Neural cell (in vitro differentiated cells): Measurements from ENCODE around the gene ZZZ3. TPM values are rescaled to one million over a fixed set of nuclear protein-coding genes. Genes with fewer than 3 reads are reported as not detected.

Experiments
- H2AFZ ChIP-seq: fragments of 200-600, 300-800 bp; sonication (generic), shearing (Covaris generic); 2 replicates; pipeline ENCODE4 v1.6.0; 2014; ENCODE audit warnings: low read depth, mild to moderate bottlenecking, antibody characterized with exemption, low read length, moderate library complexity
- H3F3A ChIP-seq: fragments of 200-600 bp; shearing (Covaris generic); 2 replicates; pipeline ENCODE4 v1.6.1; 2016; ENCODE audit warnings: mild to moderate bottlenecking, moderate library complexity, mixed read lengths, antibody characterized with exemption, low read length; ENCODE audit not compliant: insufficient read depth, poor library complexity, severe bottlenecking
- H3K27ac ChIP-seq: fragments of 200-600, 300-800 bp; sonication (generic), shearing (Covaris generic); 2 replicates; pipeline ENCODE4 v1.5.1; 2014; ENCODE audit warnings: mild to moderate bottlenecking, low read length, moderate library complexity
- H3K27me3 ChIP-seq: fragments of 300-800, 200-600 bp; sonication (generic), shearing (Covaris generic); 2 replicates; pipeline ENCODE4 v1.6.0; 2014; ENCODE audit warnings: mild to moderate bottlenecking, low read depth, low read length, moderate library complexity; ENCODE audit not compliant: insufficient read depth
- H3K36me3 ChIP-seq: fragments of 300-800, 200-600 bp; sonication (generic), shearing (Covaris generic); 2 replicates; pipeline ENCODE4 v1.5.1; 2014; ENCODE audit warnings: mild to moderate bottlenecking, antibody characterized with exemption, low read length, moderate library complexity; ENCODE audit not compliant: insufficient read depth
- H3K4me2 ChIP-seq: fragments of 300-800, 200-600 bp; sonication (generic), shearing (Covaris generic); 2 replicates; pipeline ENCODE4 v1.6.0; 2014; ENCODE audit warnings: mild to moderate bottlenecking, low read length
- H3K4me3 ChIP-seq: fragments of 300-800, 200-600 bp; sonication (generic), shearing (Covaris generic); 2 replicates; pipeline ENCODE4 v1.5.1; 2014; ENCODE audit warnings: mild to moderate bottlenecking, low read length, moderate library complexity
- H3K79me2 ChIP-seq: fragments of 200-600 bp; shearing (Covaris generic); replicated peaks from 2 replicates; pipeline ENCODE4 v1.6.0; 2014; ENCODE audit warnings: mild to moderate bottlenecking, low read length, moderate library complexity; ENCODE audit not compliant: insufficient read depth
- H3K9ac ChIP-seq: fragments of 300-800, 200-600 bp; sonication (generic), shearing (Covaris generic); 2 replicates; pipeline ENCODE4 v1.6.1; 2016; ENCODE audit warnings: mild to moderate bottlenecking, low read length, mixed read lengths
- H3K9me2 ChIP-seq: fragments of 200-600 bp; shearing (Covaris generic); 2 replicates; pipeline ENCODE4 v1.6.1; 2016; ENCODE audit warnings: mild to moderate bottlenecking, low read length, mixed read lengths; ENCODE audit not compliant: insufficient read depth
- H3K9me3 ChIP-seq: fragments of 200-600, 300-800 bp; sonication (generic), shearing (Covaris generic); 2 replicates; pipeline ENCODE4 v1.6.1; 2016; ENCODE audit warnings: mild to moderate bottlenecking, mixed run types, low read length, moderate library complexity, mixed read lengths
- H4K20me1 ChIP-seq: fragments of 200-600 bp; shearing (Covaris generic); 2 replicates; pipeline ENCODE4 v1.6.1; 2016; ENCODE audit warnings: mild to moderate bottlenecking, mixed run types; ENCODE audit not compliant: insufficient read depth
- EP300 ChIP-seq: fragments of 450-650 bp; conservative IDR thresholded peaks from 2 replicates; pipeline ENCODE4 v1.6.1; 2014; ENCODE audit warnings: antibody characterized with exemption, mild to moderate bottlenecking, moderate library complexity; ENCODE audit not compliant: poor library complexity, severe bottlenecking
- EZH2 ChIP-seq: fragments of 200-600, 300-800 bp; shearing (Covaris generic), sonication (generic); IDR thresholded peaks from 2 replicates; pipeline ENCODE4 v1.6.1; 2014; ENCODE audit warnings: antibody characterized with exemption, low read length, borderline replicate concordance, mild to moderate bottlenecking; ENCODE audit not compliant: insufficient read depth, poor library complexity, severe bottlenecking
- MXI1 ChIP-seq: fragments of 450-650 bp; conservative IDR thresholded peaks from 2 replicates; pipeline ENCODE4 v1.6.1; 2014; ENCODE audit warnings: antibody characterized with exemption, mild to moderate bottlenecking; ENCODE audit not compliant: poor library complexity, severe bottlenecking
- POLR2AphosphoS5 ChIP-seq: IDR thresholded peaks from 2 replicates; pipeline ENCODE4 v1.6.1; 2012
- RAD21 ChIP-seq: fragments of 450-650 bp; conservative IDR thresholded peaks from 2 replicates; pipeline ENCODE4 v1.6.1; 2014; ENCODE audit warnings: antibody characterized with exemption, mild to moderate bottlenecking, moderate library complexity
- SMC3 ChIP-seq: fragments of 450-650 bp; conservative IDR thresholded peaks from 2 replicates; pipeline ENCODE4 v1.6.1; 2014; ENCODE audit warnings: antibody characterized with exemption, mild to moderate bottlenecking, moderate library complexity; ENCODE audit not compliant: poor library complexity
- TAF1 ChIP-seq: IDR thresholded peaks from 2 replicates; pipeline ENCODE4 v1.6.1; 2012; ENCODE audit warnings: low read depth
- polyA plus RNA-seq: library from polyadenylated mRNA; depleted of rRNA; stranded (reverse); fragments of >200 nt; gene quantifications from 2 replicates; pipeline ENCODE4 v1.2.3, GENCODE V29; 2014
- TF ChIP-seq, protein P1 (sequence below): fragments of 450-650 bp; IDR thresholded peaks from 2 replicates; pipeline ENCODE4 v1.5.1; 2014; ENCODE audit warnings: antibody characterized with exemption, mild to moderate bottlenecking, moderate library complexity; ENCODE audit not compliant: poor library complexity, severe bottlenecking
- TF ChIP-seq, protein P2 (sequence below): IDR thresholded peaks from 2 replicates; pipeline ENCODE4 v1.6.1; 2012; ENCODE audit warnings: borderline replicate concordance

Gene ZZZ3
- polyA plus RNA-seq, 1 donor from 2014 or later, result 48.5 TPM

DNA sequence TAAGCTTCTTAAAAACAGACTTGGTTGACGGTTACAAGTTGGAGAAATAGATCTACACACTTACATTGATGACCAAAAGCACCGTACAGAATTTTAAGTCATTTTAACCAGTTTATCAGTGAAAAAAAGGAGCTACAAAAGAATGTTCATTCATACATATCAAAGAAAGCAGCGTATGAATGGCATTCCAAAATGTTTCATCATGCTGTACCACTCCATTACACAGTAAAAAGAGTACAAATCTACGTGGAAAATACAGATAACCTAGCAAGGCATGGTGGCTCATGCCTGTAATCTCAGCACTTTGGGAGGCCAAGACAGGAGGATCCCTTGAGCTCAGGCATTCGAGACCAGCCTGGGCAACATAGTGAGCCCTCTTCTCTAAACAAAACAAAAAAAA, 40.3 kb downstream of the ZZZ3 start:
- Histone ChIP-seq H4K20me1 (no peaks in the 10 kb centered on the region), H3K27ac (no peak overlapping the region), H3K79me2 (peaks cover 13% of the 10 kb centered on the region)

DNA sequence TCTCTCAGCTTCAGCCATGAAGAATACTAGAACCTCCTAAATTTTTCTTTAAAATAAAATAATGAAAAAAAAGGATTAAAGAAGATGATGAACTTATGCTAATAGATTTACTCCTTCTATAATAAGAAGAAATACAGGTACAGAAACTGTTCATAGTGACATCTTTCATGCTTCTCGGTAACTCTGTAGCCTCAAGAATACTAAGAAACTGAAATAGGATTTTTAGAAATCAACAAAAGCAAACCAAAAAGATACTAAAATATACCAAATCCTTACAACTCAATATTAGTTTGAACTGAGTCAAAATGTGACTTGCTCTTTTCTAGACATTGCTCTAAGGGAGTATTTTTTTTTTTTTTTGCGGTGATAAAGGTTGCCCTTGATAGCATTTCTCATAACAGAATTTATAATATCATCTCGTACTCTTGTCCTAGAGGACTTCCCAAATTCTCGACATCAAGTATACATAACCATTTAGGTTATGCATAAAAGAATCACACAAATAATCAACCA, 42.8 kb downstream of the ZZZ3 start:
- no peak overlapping the region for H2AFZ ChIP-seq
- no peaks in the 10 kb centered on the region for H4K20me1 ChIP-seq
- no peaks in the 10 kb centered on the region for H3K27me3 ChIP-seq
- TF ChIP-seq POLR2AphosphoS5 (no peak), SMC3 (no peak), MXI1 (no peak)
- TF ChIP-seq, protein P1, sequence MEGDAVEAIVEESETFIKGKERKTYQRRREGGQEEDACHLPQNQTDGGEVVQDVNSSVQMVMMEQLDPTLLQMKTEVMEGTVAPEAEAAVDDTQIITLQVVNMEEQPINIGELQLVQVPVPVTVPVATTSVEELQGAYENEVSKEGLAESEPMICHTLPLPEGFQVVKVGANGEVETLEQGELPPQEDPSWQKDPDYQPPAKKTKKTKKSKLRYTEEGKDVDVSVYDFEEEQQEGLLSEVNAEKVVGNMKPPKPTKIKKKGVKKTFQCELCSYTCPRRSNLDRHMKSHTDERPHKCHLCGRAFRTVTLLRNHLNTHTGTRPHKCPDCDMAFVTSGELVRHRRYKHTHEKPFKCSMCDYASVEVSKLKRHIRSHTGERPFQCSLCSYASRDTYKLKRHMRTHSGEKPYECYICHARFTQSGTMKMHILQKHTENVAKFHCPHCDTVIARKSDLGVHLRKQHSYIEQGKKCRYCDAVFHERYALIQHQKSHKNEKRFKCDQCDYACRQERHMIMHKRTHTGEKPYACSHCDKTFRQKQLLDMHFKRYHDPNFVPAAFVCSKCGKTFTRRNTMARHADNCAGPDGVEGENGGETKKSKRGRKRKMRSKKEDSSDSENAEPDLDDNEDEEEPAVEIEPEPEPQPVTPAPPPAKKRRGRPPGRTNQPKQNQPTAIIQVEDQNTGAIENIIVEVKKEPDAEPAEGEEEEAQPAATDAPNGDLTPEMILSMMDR, result no peak
- TF ChIP-seq, protein P2, sequence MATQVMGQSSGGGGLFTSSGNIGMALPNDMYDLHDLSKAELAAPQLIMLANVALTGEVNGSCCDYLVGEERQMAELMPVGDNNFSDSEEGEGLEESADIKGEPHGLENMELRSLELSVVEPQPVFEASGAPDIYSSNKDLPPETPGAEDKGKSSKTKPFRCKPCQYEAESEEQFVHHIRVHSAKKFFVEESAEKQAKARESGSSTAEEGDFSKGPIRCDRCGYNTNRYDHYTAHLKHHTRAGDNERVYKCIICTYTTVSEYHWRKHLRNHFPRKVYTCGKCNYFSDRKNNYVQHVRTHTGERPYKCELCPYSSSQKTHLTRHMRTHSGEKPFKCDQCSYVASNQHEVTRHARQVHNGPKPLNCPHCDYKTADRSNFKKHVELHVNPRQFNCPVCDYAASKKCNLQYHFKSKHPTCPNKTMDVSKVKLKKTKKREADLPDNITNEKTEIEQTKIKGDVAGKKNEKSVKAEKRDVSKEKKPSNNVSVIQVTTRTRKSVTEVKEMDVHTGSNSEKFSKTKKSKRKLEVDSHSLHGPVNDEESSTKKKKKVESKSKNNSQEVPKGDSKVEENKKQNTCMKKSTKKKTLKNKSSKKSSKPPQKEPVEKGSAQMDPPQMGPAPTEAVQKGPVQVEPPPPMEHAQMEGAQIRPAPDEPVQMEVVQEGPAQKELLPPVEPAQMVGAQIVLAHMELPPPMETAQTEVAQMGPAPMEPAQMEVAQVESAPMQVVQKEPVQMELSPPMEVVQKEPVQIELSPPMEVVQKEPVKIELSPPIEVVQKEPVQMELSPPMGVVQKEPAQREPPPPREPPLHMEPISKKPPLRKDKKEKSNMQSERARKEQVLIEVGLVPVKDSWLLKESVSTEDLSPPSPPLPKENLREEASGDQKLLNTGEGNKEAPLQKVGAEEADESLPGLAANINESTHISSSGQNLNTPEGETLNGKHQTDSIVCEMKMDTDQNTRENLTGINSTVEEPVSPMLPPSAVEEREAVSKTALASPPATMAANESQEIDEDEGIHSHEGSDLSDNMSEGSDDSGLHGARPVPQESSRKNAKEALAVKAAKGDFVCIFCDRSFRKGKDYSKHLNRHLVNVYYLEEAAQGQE, result no peak
- no peak overlapping the region for H3K4me3 ChIP-seq
- no peaks in the 10 kb centered on the region for H3K9me2 ChIP-seq
- no peaks in the 10 kb centered on the region for H3K36me3 ChIP-seq
- H3K79me2 ChIP-seq, result peaks cover 3% of the 10 kb centered on the region
- H3K27ac ChIP-seq, result no peak overlapping the region
- H3K9ac ChIP-seq, result no peak overlapping the region
- no peaks in the 10 kb centered on the region for H3F3A ChIP-seq
- H3K9me3 ChIP-seq, result no peaks in the 10 kb centered on the region
- H3K4me2 ChIP-seq, result no peak overlapping the region

More for the DNA sequence above, 40.3 kb downstream of the ZZZ3 start:
- Histone ChIP-seq H3K9me2 (no peaks in the 10 kb centered on the region), H3K36me3 (no peaks in the 10 kb centered on the region), H3K27me3 (no peaks in the 10 kb centered on the region), H3K4me3 (no peak overlapping the region), H3F3A (no peaks in the 10 kb centered on the region), H2AFZ (no peak overlapping the region), H3K9ac (no peak overlapping the region), H3K4me2 (no peak overlapping the region), H3K9me3 (no peaks in the 10 kb centered on the region)
- no peak for TF ChIP-seq TAF1
- no peak for TF ChIP-seq EZH2
- no peak for TF ChIP-seq POLR2AphosphoS5
- TF ChIP-seq, protein P2, result no peak
- TF ChIP-seq EP300, result no peak
- TF ChIP-seq RAD21, result no peak
- no peak for TF ChIP-seq MXI1
- TF ChIP-seq, protein P1, result no peak
- no peak for TF ChIP-seq SMC3
